ENCODE data around the gene OSTC. TPM values are rescaled to one million over a fixed set of nuclear protein-coding genes. Genes with fewer than 3 reads are reported as not detected.
"Not testable (repeated sequence)": the region's sequence is repeated elsewhere in the genome, so short reads cannot be mapped to it uniquely, and the experiment has no call there.

OSTC gene
- total and polyA plus RNA-seq, 3 donors from 2014 or later = 48.9 to 78.1 (median 54.5) TPM

DNA sequence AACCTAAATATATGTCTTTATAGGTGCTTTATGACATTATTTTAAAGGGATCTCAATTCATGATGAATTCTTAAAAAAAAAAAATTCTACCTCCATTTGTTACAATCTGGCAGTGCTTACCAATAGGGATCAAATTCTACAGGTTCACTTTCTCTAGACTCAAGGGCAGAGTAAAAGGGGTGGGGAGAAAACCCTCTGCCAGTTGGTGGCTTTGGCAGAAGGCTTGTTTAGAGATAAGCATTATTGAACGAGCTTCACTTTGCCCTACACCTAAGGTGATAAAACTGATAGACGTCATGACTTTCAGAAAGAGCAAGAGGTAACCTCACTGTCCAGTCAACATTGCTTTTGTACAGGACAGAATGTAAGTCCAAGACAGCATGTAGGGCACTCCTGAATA lies 53.6 kb downstream of the OSTC start:
- WGBS, 2 donors = 70 to 77% methylated on average over 2 of the region's 2 CpGs
- no peaks in the 10 kb centered on the region for H3K9me3 ChIP-seq
- no peaks in the 10 kb centered on the region for H3K4me1 ChIP-seq
- TF ChIP-seq, protein P1, sequence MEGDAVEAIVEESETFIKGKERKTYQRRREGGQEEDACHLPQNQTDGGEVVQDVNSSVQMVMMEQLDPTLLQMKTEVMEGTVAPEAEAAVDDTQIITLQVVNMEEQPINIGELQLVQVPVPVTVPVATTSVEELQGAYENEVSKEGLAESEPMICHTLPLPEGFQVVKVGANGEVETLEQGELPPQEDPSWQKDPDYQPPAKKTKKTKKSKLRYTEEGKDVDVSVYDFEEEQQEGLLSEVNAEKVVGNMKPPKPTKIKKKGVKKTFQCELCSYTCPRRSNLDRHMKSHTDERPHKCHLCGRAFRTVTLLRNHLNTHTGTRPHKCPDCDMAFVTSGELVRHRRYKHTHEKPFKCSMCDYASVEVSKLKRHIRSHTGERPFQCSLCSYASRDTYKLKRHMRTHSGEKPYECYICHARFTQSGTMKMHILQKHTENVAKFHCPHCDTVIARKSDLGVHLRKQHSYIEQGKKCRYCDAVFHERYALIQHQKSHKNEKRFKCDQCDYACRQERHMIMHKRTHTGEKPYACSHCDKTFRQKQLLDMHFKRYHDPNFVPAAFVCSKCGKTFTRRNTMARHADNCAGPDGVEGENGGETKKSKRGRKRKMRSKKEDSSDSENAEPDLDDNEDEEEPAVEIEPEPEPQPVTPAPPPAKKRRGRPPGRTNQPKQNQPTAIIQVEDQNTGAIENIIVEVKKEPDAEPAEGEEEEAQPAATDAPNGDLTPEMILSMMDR (IDR thresholded peaks at IDR 0.05) = no peak
- TF ChIP-seq POLR2A (IDR thresholded peaks at IDR 0.05) = no peak
- DNase-seq = no peak
- H3K27me3 ChIP-seq = no peaks in the 10 kb centered on the region
- intact Hi-C loops (cut with DNase I; ENCODE audit: low total_unique reads) = no loop called here
- no peak overlapping the region for H3K4me3 ChIP-seq
- H3K27ac ChIP-seq = no peak overlapping the region
- no peaks in the 10 kb centered on the region for H3K36me3 ChIP-seq (ENCODE audit: low read depth, missing control alignments)

DNA sequence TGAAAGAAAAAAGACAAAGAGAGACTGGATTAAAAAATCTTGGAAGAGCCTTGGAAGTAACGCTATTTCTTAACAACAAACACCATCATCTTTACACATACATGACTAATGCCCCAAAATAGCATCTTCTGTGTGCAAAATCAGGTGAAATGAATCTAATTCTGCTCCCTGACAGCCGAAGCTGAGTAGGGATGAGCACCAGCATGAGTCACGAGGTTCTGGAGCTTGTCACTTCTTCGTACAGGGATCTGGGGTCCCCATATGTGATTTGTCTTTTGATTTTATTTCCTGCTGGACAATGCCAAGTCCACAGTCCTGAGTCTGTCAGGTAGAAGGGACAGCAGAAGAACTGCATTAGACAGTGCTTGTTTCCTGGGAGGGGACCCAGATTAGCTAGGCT lies 55.9 kb downstream of the OSTC start:
- Histone ChIP-seq H3K36me3 (ENCODE audit: low read depth, missing control alignments) (no peaks in the 10 kb centered on the region), H3K4me1 (no peaks in the 10 kb centered on the region), H3K9me3 (no peaks in the 10 kb centered on the region), H3K27ac (no peak overlapping the region), H3K4me3 (no peak overlapping the region), H3K27me3 (no peaks in the 10 kb centered on the region)
- no peak for DNase-seq
- 63 to 65% methylated on average over 4 of the region's 4 CpGs for WGBS, 2 donors
- intact Hi-C loops (cut with DNase I; ENCODE audit: low total_unique reads) = no loop called here
- TF ChIP-seq POLR2A (IDR thresholded peaks at IDR 0.05) = no peak
- TF ChIP-seq, protein P1 (IDR thresholded peaks at IDR 0.05) = no peak

DNA sequence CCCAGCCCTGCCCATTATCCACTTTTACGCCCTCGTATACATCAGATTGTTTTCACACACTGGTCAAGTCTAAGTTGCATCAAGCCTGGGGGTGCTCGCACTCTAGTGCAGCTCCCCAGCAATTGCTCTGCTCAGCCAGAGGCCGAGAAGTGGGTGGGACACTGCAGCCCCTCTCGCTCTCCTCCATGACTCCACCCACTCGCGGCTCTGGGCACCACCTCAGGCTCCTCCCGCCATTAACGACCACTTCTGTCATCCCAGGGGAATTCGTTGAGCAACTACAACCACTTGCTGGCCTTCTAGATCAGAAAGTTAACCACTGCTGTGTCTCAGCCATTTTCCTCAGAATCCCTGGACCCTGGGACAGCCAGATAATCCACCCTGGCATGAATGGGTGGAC lies 58.8 kb downstream of the OSTC start:
- no peaks in the 10 kb centered on the region for H3K27me3 ChIP-seq
- intact Hi-C loops (cut with DNase I; ENCODE audit: low total_unique reads) = no loop called here
- H3K27ac ChIP-seq = no peak overlapping the region
- no peaks in the 10 kb centered on the region for H3K9me3 ChIP-seq
- 74 to 82% methylated on average over 10 of the region's 10 CpGs for whole genome bisulfite sequencing, 2 donors
- no peak overlapping the region for H3K4me3 ChIP-seq
- no peak for TF ChIP-seq POLR2A (IDR thresholded peaks at IDR 0.05)
- TF ChIP-seq, protein P1 (IDR thresholded peaks at IDR 0.05) = no peak
- no peak for DNase-seq
- H3K4me1 ChIP-seq = no peaks in the 10 kb centered on the region
- H3K36me3 ChIP-seq (ENCODE audit: low read depth, missing control alignments) = no peaks in the 10 kb centered on the region

DNA sequence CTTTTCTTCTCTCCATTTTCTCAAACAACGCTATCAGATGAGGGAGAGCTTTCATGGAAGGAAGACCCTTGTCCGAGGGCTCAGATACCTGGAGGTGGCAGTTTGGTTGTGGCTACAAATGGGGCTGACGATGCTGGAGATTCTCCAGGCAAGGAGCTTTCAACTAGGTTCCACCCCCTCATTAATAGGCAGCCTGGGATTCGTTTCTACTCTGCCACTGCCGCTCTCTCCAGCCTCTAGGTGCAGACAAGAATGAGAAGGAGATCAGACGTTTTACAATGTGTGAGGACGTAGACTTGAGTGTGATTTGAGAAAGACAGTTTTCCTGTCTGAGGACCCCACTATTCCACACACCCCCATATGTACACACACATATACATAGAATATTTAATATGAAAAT lies 59.3 kb downstream of the OSTC start:
- no peak for TF ChIP-seq POLR2A (IDR thresholded peaks at IDR 0.05)
- TF ChIP-seq, protein P1 (IDR thresholded peaks at IDR 0.05) = no peak
- intact Hi-C loops (cut with DNase I; ENCODE audit: low total_unique reads) = no loop called here
- WGBS, 2 donors = 56 to 64% methylated on average over 7 of the region's 7 CpGs
- Histone ChIP-seq H3K4me1 (no peaks in the 10 kb centered on the region), H3K36me3 (ENCODE audit: low read depth, missing control alignments) (no peaks in the 10 kb centered on the region), H3K9me3 (no peaks in the 10 kb centered on the region), H3K4me3 (no peak overlapping the region), H3K27me3 (no peaks in the 10 kb centered on the region), H3K27ac (no peak overlapping the region)
- no peak for DNase-seq

DNA sequence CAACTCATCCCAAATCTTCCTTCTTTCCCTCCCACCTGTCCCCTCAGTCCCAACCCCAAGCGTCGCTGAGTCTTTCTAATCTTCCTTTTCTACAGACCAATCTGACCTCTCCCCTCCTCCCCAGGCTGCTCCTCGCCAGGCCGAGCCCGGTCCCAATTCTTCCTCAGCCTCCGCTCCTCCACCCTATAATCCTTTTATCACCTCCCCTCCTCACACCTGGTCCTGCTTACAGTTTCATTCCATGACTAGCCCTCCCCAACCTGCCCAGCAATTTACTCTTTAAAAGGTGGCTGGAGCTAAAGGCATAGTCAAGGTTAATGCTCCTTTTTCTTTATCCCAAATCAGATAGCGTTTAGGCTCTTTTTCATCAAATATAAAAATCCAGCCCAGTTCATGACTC lies 60.2 kb downstream of the OSTC start:
- H3K36me3 ChIP-seq (ENCODE audit: low read depth, missing control alignments); H3K9me3 ChIP-seq; intact Hi-C loops (cut with DNase I; ENCODE audit: low total_unique reads); H3K27ac ChIP-seq; DNase-seq; H3K27me3 ChIP-seq; H3K4me1 ChIP-seq; H3K4me3 ChIP-seq: not testable (repeated sequence)
- 65 to 69% methylated on average over 7 of the region's 7 CpGs for WGBS, 2 donors
